ENCODE data around the gene PPP1R15A.
"Not testable (repeated sequence)": the region's sequence is repeated elsewhere in the genome, so short reads cannot be mapped to it uniquely, and the experiment has no call there.

The PPP1R15A gene

GRCh38 chr19:48872182-48872883, at the start of gene PPP1R15A:
PPP1R15A (plus strand) TSS chr19:48872421; CDS start chr19:48873234, 813 bp downstream.
- DNase-seq (ENCODE audit: low read depth): peak; percentile 97

DNA sequence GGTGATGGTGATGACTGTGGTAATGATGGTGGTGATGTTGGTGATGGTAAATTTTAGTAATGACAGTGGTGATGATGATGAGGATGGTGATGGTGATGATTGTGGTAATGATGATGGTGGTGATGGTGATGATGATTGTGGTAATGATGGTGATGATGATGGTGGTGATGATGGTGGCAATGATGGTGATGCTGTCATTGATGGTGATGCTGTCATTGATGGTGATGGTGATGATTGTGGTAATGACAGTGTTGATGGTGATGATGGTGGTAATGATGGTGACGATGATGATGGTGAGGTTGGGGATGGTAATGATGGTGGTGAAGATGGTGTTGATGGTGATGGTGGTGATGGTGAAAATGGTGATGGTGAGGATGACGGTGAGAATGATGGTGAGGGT, 49.7 kb upstream of the PPP1R15A start:
- DNase-seq (ENCODE audit: low read depth): no peak

DNA sequence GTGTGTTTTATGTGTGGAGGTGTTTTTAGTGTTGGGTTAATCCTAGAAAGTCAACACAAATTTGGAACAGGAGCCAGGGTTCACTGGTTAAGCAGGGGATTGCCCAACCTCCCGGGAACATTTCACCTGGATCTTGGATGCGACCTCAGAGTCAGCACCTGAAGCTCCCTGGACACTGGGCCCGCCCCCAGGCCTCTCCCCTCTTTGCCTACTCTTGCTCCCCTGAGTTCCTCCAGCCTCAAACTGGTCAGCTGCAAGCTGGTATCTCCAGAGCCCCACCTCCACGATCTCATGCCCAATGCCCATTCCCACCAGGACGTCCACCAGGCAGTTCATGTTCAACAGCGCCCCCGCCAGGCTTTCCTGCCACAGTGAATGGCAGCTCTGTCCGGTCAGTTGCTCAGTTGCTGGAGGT, 45.6 kb upstream of the PPP1R15A start:
- DNase-seq (ENCODE audit: low read depth): no peak

DNA sequence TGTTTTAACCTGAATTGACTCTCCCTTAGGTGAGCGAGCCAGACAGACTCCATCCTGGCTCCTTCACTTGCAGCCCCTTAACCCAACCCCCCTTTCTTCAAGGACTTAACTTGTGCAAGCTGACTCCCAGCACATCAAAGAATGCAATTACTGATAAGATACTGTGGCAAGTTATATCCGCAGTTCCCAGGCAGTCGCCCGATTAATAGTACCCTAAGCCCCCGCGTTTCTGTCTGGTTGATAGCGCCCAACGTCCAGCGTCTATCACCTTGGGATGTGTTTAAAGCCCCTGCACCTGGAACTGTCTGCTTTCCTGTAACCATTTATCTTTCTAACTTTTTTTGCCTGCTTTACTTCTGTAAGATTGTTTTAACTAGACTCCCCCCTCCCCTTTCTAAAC, 42.1 kb upstream of the PPP1R15A start:
- no peak for DNase-seq (ENCODE audit: low read depth)

DNA sequence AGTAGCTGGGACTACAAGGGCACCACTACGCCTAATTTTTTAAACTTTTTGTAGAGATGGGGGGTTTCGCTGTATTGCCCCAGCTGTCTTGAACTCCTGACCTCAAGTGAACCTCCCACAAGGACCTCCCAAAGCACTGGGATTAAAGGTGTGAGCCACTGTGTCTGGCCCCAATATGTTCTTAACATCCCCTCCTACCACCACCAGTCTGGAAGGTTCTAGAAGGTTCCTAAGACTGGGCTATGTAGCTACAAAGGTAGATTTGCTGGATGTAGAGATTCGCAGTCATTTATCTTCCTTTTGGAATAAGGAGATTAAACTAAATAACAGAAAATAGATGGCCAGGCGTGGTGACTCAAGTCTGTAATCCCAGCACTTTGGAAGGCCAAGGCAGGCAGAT, 41.3 kb upstream of the PPP1R15A start:
- no peak for DNase-seq (ENCODE audit: low read depth)

GRCh38 chr19:48833049-48833448, 39.2 kb upstream of the PPP1R15A start:
- no peak for DNase-seq (ENCODE audit: low read depth)

DNA sequence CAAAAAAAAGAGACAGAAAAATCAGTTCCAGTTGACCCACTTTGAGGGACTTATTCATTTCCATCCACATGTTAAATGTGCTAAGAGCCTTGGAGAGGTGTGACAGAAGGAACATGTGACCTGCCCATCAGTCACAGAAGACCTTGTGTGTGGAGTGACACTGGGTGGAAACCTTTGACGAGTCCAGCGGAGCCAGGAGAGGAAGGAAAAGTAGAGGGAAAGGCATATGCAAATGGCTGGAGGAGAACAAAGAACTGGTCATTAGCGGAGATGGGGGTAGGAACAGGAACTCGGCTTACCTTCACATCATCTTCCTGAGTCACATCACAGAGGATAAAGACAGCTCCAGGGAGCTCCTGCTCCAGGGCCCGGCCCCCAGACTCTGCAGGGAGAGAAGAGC, 38.2 kb upstream of the PPP1R15A start:
- no peak for DNase-seq (ENCODE audit: low read depth)

- peak; percentile 83 for DNase-seq (ENCODE audit: low read depth)
Observed at GRCh38 chr19:48835734-48836088, 36.5 kb upstream of the PPP1R15A start.

DNA sequence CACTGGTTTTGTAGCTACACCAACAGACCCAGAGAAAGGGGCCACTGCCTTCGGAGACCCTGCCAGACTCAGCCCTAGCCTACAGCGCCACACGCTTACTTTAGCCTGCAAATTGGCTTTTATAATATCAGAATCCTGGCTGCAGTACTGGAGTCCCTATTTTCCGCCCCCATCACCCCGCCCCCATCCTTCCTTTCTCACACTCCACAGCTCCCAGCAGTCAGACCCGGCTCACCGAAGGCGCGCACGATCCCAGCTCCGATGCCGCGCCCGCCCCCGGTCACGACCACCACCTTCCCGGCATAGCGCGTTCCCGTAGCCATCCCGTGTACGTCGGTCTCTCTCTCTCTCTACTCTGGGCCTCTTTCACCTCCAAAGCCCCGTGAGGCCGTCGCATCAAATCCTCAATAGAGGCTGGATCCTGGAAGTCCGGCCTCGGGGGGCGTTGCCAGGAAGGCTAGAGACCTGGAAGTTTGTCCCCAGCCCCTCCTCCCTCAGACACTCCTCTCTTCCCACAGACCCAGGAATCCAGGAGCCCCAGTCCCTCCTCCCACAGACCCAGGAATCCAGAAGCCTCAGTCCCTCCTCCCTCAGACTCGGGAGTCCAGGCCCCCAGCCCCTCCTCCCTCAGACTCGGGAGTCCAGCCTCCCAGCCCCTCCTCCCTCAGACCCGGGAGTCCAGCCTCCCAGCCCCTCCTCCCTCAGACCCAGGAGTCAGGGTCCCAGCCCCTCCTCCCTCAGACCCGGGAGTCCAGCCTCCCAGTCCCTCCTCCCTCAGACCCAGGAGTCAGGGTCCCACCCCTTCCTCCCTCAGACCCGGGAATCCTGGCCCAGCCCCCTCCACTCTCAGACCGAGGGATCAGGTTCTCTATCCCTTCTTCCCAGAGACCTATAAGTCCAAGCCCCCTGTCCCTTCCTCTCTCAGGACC, 35.9 kb upstream of the PPP1R15A start, which contains the start of gene HSD17B14:
Gene HSD17B14, minus strand, starts transcription at position 403 of the 929 bp plus-strand sequence. Its CDS starts 80 bp downstream, at position 323.
- DNase-seq (ENCODE audit: low read depth): peak; percentile 59

DNA sequence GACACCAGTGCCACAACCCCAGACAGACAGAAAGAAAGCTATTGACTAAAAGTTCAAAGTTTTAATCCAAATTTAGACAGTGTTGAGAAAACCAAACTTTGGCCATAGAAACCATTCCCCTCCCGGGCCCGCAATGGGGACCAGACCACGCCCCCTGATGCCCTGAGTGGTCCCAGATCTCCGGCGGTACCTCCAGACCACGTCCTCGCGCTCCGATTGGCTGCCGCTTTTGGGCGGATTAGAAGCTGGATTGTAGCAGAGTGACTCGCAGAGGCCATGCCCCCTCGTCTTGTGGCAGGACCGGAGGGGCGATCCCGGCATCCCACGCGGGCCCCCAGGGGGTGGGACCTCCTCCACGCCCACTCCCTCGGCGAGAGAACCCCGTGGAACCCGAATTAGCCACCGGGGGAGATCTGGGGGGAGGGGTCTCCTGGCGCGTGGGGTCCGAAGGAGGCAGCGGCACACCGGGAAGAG, 35.1 kb upstream of the PPP1R15A start:
- DNase-seq (ENCODE audit: low read depth): peak; percentile 94

DNA sequence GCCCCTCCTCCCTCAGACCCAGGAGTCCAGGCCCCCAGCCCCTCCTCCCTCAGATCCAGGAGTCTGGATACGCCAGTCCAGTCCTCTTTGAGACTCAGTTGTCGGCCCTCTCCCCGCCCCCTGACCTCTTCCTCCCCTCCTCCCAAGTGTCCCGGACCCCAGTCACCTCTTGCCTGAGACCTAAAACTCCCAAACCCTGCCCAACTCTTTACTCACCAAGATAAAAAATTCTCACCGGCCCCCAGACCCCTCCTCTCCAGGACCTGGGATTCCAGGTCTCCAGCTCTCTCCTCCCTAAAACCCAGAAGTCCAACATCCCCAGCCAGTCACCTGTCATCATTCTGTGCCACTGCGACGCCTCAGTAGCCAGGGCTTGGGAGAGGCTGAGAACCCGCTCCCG, 34.5 kb upstream of the PPP1R15A start:
- no peak for DNase-seq (ENCODE audit: low read depth)

- DNase-seq (ENCODE audit: low read depth): no peak
Observed at GRCh38 chr19:48841047-48841446, 31.2 kb upstream of the PPP1R15A start.

DNA sequence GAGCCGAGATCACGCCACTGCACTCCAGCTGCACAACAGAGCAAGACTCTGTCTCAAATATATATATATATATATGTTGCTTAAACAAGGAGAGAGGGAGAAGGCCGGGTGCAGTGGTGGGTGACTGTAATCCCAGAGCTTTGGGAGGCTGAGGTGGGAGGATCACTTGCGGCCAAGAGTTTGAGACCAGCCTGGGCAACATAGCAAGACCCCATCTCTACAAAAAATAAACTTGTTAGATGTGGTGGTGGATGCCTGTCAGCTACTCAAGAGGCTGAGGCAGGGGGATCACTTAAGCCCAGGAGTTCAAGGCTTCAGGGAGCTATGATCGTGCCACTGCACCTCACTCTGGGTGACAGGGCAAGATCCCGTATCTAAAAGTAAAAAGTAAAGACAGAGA, 30.6 kb upstream of the PPP1R15A start:
- no peak for DNase-seq (ENCODE audit: low read depth)

DNA sequence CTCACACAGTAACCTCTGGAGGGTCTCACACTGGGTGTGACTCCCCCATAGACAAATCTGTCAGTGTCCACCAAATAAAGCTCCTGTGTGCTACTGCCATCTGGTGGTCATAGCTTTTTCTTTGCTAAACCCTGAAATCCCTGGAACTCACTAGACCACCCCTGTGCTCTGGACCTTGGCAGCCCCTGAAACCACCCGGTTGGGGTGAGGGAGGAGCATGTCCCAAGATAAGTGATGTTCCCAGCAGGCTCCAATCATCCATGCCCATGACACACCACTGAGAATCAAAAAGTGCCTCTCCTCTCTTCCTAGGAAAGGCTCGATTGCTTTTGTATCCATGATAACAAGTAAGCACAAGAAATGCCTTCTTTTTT, 29.4 kb upstream of the PPP1R15A start:
- DNase-seq (ENCODE audit: low read depth): peak; percentile 61

GRCh38 chr19:48844472-48844871, 27.7 kb upstream of the PPP1R15A start:
- DNase-seq (ENCODE audit: low read depth): peak; percentile 78

DNA sequence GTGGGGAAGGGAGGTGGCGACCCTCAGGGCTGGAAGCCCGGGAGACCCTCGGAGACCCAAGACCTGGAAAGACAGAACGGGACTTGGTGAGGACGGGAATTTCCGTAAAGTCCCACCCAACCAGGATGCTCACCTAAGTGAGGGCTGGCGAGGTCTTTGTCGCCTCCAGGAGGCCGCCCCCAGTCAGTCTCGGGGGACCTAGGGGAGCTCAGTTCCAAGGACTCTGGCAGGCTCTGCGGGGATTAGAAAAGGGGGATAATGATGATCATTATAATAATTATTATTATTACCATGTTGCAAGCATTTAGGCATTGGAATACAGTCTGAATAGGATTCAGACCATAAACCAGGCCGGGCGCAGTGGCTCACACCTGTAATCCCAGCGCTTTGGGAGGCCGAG, 26.8 kb upstream of the PPP1R15A start:
- DNase-seq (ENCODE audit: low read depth): no peak

DNA sequence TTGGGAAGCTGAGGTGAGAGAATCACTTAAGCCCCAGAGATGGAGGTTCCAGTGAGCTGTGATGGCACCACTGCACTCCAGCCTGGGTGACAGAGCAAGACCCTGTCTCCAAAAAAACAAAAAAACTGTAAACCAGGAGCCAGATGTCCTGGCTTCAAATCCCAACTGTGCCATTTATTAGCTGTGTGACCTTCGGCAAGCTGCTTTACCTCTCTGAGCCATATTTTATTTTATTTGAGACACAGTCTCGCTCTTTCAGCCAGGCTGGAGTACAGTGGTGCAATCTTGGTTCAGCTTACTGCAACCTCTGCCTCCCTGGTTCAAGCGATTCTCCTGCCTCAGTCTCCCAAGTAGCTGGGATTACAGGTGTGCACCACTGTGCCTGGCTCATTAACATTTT, 25.6 kb upstream of the PPP1R15A start:
- not testable (repeated sequence) for DNase-seq (ENCODE audit: low read depth)

GRCh38 chr19:48852292-48852691, 19.9 kb upstream of the PPP1R15A start:
- no peak for DNase-seq (ENCODE audit: low read depth)

- no peak for DNase-seq (ENCODE audit: low read depth)
Observed at GRCh38 chr19:48853483-48853882, 18.7 kb upstream of the PPP1R15A start.

DNA sequence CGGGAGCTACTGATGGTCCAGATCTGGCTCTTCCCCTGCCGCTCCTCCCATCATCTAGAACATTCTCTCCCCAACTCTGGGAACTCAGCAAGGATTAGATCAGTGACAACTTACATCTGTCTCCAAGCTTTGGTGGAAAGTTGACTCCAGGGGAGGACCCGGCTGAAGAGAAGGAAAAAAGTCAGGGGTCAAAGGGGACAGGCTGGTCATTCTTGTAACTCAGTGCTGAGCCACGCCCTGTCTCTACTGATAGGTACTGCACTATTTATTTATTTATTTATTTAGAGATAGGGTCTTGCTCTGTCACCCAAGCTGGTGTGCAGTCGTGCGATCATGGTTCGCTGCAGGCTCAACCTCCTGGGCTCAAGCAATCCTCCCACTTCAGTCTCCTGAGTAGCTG, 18.1 kb upstream of the PPP1R15A start:
- DNase-seq (ENCODE audit: low read depth): no peak

DNA sequence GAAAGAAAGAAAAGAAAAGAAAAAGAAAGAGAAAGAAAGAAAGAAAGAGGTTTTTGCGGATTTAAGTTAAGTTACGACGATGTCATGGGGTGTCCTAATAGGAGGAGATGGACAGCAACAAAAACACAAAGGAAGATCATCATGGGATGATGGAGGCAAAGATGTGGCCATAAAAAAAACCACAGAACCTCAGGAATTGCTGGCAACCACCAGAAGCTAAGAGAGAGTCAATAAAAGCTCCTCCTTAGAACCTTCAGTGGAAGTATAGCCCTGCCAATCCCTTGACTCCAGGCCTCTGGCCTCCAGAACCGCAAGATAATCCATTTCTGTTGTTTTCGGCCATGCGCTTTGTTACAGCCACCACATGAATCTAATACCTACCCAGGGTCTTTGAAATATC, 15.3 kb upstream of the PPP1R15A start:
- DNase-seq (ENCODE audit: low read depth): peak; percentile 78

DNA sequence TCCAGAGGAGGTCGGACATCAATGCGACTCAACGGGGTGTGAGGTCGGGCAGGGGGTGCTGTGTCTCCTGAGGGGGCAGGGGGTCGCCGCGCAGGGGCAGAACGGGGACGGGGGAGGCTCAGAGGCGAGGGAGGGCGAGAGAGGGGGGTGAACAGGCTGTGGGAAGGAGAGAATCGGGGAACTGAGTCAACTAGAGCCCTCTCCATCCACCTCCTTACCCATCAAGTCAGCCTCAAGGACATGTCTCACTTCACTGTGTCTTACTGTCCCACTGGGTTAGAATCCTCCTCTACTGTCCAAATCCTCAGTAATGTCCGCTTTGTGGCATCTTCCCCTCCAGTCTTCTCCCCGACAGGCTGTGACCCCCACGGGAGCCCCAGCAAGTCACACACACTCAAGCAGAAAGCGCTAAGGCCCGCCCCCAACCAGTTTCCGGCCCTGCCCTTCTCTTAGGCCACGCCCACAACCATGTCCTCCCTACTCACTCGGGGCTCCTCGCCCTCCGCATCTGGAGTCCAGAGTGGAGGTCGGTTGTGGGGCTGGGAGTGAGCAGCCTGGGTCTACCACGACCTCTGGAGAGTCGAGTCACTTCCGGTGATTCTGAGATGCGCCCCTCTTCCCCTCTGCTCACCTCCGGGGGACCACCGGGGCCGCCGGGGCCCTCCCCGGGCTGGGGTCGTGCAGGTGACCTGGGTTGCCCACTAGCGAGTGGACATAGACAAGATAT, 13.1 kb upstream of the PPP1R15A start:
- DNase-seq (ENCODE audit: low read depth): no peak
